ENCODE results near the gene LIPI. TPM values are rescaled to one million over a fixed set of nuclear protein-coding genes. Genes with fewer than 3 reads are reported as not detected.

The LIPI gene
- total and polyA plus RNA-seq, 7 donors, result not detected

GRCh38 chr21:14244911-14245310 is 34.2 kb upstream of the LIPI start:
- Histone ChIP-seq H3K27me3 (peaks cover 0 to under 1% (median 0%) of the 10 kb centered on the region in 3 donors), H3K27ac (no peak overlapping the region), H3K9me3 (no peaks in the 10 kb centered on the region), H3K4me3 (no peak overlapping the region), H3K4me1 (no peaks in the 10 kb centered on the region), H3K36me3 (no peaks in the 10 kb centered on the region)
- intact Hi-C loops (cut with DNase I), result no loop called here
- DNase-seq, result no peak
- TF ChIP-seq CTCF (IDR thresholded peaks at IDR 0.05) (no peak), POLR2A (IDR thresholded peaks at IDR 0.05) (no peak), EP300 (IDR thresholded peaks at IDR 0.05) (no peak), POLR2AphosphoS5 (IDR thresholded peaks at IDR 0.05) (no peak)

GRCh38 chr21:14243874-14244273 is 33.1 kb upstream of the LIPI start:
- no peak for TF ChIP-seq POLR2A (IDR thresholded peaks at IDR 0.05)
- TF ChIP-seq CTCF (IDR thresholded peaks at IDR 0.05), result no peak
- no peak for TF ChIP-seq EP300 (IDR thresholded peaks at IDR 0.05)
- TF ChIP-seq POLR2AphosphoS5 (IDR thresholded peaks at IDR 0.05), result no peak
- no peak overlapping the region for H3K27ac ChIP-seq
- no peak overlapping the region for H3K4me3 ChIP-seq
- no peaks in the 10 kb centered on the region for H3K4me1 ChIP-seq
- H3K36me3 ChIP-seq, result no peaks in the 10 kb centered on the region
- H3K27me3 ChIP-seq, result no peaks in the 10 kb centered on the region
- no peaks in the 10 kb centered on the region for H3K9me3 ChIP-seq
- 48 to 67% methylated on average over 2 of the region's 2 CpGs for WGBS, 2 donors
- DNase-seq, result no peak
- intact Hi-C loops (cut with DNase I), result no loop called here

GRCh38 chr21:14243461-14243860 is 32.7 kb upstream of the LIPI start:
- intact Hi-C loops (cut with DNase I), result no loop called here
- Histone ChIP-seq H3K27ac (no peak overlapping the region), H3K4me1 (no peaks in the 10 kb centered on the region), H3K36me3 (no peaks in the 10 kb centered on the region), H3K4me3 (no peak overlapping the region), H3K9me3 (no peaks in the 10 kb centered on the region), H3K27me3 (no peaks in the 10 kb centered on the region)
- DNase-seq, result no peak
- TF ChIP-seq POLR2A (IDR thresholded peaks at IDR 0.05) (no peak), CTCF (IDR thresholded peaks at IDR 0.05) (no peak), EP300 (IDR thresholded peaks at IDR 0.05) (no peak), POLR2AphosphoS5 (IDR thresholded peaks at IDR 0.05) (no peak)
- 33 to 91% methylated on average over 1 of the region's 1 CpG for WGBS, 2 donors

GRCh38 chr21:14241297-14241696 is 30.5 kb upstream of the LIPI start:
- Histone ChIP-seq H3K27ac (no peak overlapping the region), H3K4me3 (no peak overlapping the region), H3K4me1 (no peaks in the 10 kb centered on the region), H3K36me3 (no peaks in the 10 kb centered on the region), H3K27me3 (no peaks in the 10 kb centered on the region), H3K9me3 (no peaks in the 10 kb centered on the region)
- no peak for DNase-seq
- no peak for TF ChIP-seq POLR2A (IDR thresholded peaks at IDR 0.05)
- no peak for TF ChIP-seq EP300 (IDR thresholded peaks at IDR 0.05)
- TF ChIP-seq POLR2AphosphoS5 (IDR thresholded peaks at IDR 0.05), result no peak
- TF ChIP-seq CTCF (IDR thresholded peaks at IDR 0.05), result no peak
- intact Hi-C loops (cut with DNase I), result no loop called here
- 34 to 47% methylated on average over 2 of the region's 2 CpGs for WGBS, 2 donors

- H3K4me1 ChIP-seq, result no peaks in the 10 kb centered on the region
- TF ChIP-seq CTCF (IDR thresholded peaks at IDR 0.05), result no peak
- no peak for TF ChIP-seq POLR2AphosphoS5 (IDR thresholded peaks at IDR 0.05)
- no peak for TF ChIP-seq EP300 (IDR thresholded peaks at IDR 0.05)
- no peak for TF ChIP-seq POLR2A (IDR thresholded peaks at IDR 0.05)
- H3K36me3 ChIP-seq, result no peaks in the 10 kb centered on the region
- H3K4me3 ChIP-seq, result no peak overlapping the region
- no peak overlapping the region for H3K27ac ChIP-seq
- intact Hi-C loops (cut with DNase I), result no loop called here
- WGBS, 2 donors, result 85 to 90% methylated on average over 2 of the region's 2 CpGs
- no peaks in the 10 kb centered on the region for H3K27me3 ChIP-seq
- DNase-seq, result no peak
- no peaks in the 10 kb centered on the region for H3K9me3 ChIP-seq
Observed at GRCh38 chr21:14239281-14239680, 28.5 kb upstream of the LIPI start.
